Testis (tissue), 3 donors: ENCODE measurements around the gene ANAPC2. TPM values are rescaled to one million over a fixed set of nuclear protein-coding genes. Genes with fewer than 3 reads are reported as not detected.

ENCODE experiments used
- DNase-seq: peaks from one replicate; pipeline ENCODE4 v3.0.0-alpha.2; 2019
- H3K27ac ChIP-seq, 2 donors: fragments of 200-600 bp; sonication (generic); one replicate each; pipeline ENCODE4 v1.5.1; 2019
- H3K27me3 ChIP-seq: fragments of 200-600 bp; sonication (generic); one replicate; pipeline ENCODE4 v1.5.1; 2019
- H3K36me3 ChIP-seq: fragments of 200-600 bp; sonication (generic); one replicate; pipeline ENCODE4 v1.5.1; 2017; ENCODE audit warnings: low read depth; ENCODE audit errors: missing control alignments
- H3K4me1 ChIP-seq: fragments of 200-600 bp; sonication (generic); one replicate; pipeline ENCODE4 v1.5.1; 2019
- H3K4me3 ChIP-seq, 2 donors: fragments of 200-600 bp; sonication (generic); one replicate each; pipeline ENCODE4 v1.5.1; 2017 to 2019
- H3K9me3 ChIP-seq: fragments of 200-600 bp; sonication (generic); one replicate; pipeline ENCODE4 v1.5.1; 2017
- POLR2A ChIP-seq: fragments of 450-650 bp; IDR thresholded peaks from one replicate; pipeline ENCODE4 v1.6.1; 2017; ENCODE audit warnings: antibody characterized with exemption, mild to moderate bottlenecking, moderate library complexity
- WGBS, 2 donors: methylation state at CpG; one replicate each; pipeline ENCODE4 v1.1.5; 2018; 5-methylcytosine and 5-hydroxymethylcytosine counted together
- intact Hi-C: fragments of 100-400 bp; cut with DNase I; formaldehyde crosslinking; loops from one replicate; pipeline ENCODE4 v1.15.1; 2023; ENCODE audit warnings: low total_unique reads
- polyA plus RNA-seq: library from polyadenylated mRNA; stranded (reverse); fragments of 350-450 nt; fragmentation: Illumina TruSeq; extraction: RNeasy Lipid Tissue Mini Kit (QIAGEN cat#74804); gene quantifications from one replicate; pipeline ENCODE4 v1.2.3, GENCODE V29; 2014; ENCODE audit warnings: low read depth, low replicate concordance; ENCODE audit not compliant: insufficient read depth
- total RNA-seq, 2 donors: library from RNA; depleted of rRNA; stranded (reverse); fragments of >200 nt; gene quantifications; one replicate each; pipeline ENCODE4 v1.2.3, GENCODE V29; 2016
- TF ChIP-seq, protein P1 (sequence below), 3 experiments: fragments of 450-650 bp in 2 of 3; fragments of 200-600 bp in 1 of 3; sonication (generic) in 1 of 3; IDR thresholded peaks; one replicate each; pipeline ENCODE4 v1.5.1; 2016 to 2019; ENCODE audit warnings: antibody characterized with exemption in 3 of 3, mild to moderate bottlenecking in 2 of 3, moderate library complexity in 1 of 3

ANAPC2 gene
- total and polyA plus RNA-seq, 3 donors from 2014 or later: 80.6 to 98.5 (median 91.0) TPM

DNA sequence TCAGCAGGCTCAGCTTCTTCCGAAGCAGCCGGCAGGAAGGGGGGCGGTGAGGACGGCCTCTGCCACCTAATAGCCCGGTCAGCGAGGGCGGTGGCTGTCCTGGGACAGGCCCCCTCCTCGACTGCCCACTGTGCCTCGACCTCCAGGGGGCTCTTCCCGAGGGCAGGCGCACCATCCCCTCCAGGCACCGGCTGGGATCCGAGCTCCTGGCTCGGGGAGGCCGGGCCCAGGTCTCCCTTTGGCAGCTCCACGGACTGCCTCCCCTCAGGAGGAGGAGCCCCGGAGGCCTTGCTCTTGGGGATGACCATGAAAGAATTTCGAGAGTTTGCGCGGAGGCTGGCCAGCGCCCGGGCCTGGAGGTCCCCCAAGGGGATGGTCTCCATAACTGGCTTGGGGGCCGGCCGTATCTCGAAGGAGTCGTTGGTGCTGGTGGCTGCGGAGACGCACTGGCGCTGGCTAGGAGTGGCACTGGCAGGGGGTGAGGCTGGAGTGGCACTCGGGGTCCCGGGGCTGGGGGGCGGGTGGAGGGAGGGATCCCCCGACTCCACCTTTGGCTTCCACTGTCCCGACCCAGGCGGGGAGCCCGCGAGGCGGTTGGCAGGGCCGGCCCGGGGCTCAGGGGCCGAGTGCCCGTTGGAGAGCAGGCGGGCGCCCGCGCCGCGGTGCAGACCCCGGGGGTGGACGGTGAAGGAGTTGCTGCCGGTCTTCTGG lies 11.2 kb upstream of the ANAPC2 start:
- Histone ChIP-seq H3K4me3 (no peak overlapping the region), H3K27me3 (no peaks in the 10 kb centered on the region), H3K36me3 (no peaks in the 10 kb centered on the region), H3K9me3 (no peaks in the 10 kb centered on the region), H3K4me1 (peaks cover 46% of the 10 kb centered on the region), H3K27ac (no peak overlapping the region)
- TF ChIP-seq POLR2A: no peak
- TF ChIP-seq, protein P1, sequence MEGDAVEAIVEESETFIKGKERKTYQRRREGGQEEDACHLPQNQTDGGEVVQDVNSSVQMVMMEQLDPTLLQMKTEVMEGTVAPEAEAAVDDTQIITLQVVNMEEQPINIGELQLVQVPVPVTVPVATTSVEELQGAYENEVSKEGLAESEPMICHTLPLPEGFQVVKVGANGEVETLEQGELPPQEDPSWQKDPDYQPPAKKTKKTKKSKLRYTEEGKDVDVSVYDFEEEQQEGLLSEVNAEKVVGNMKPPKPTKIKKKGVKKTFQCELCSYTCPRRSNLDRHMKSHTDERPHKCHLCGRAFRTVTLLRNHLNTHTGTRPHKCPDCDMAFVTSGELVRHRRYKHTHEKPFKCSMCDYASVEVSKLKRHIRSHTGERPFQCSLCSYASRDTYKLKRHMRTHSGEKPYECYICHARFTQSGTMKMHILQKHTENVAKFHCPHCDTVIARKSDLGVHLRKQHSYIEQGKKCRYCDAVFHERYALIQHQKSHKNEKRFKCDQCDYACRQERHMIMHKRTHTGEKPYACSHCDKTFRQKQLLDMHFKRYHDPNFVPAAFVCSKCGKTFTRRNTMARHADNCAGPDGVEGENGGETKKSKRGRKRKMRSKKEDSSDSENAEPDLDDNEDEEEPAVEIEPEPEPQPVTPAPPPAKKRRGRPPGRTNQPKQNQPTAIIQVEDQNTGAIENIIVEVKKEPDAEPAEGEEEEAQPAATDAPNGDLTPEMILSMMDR (IDR thresholded peaks at IDR 0.05): no peak
- intact Hi-C loops: no loop called here
- WGBS, 2 donors: 2 to 8% methylated on average over 7 to 38 of the region's 51 CpGs
- no peak for DNase-seq

- Histone ChIP-seq H3K4me3 (no peak overlapping the region), H3K36me3 (no peaks in the 10 kb centered on the region), H3K9me3 (no peaks in the 10 kb centered on the region), H3K27ac (no peak overlapping the region), H3K27me3 (no peaks in the 10 kb centered on the region), H3K4me1 (peaks cover 40% of the 10 kb centered on the region)
- WGBS, 2 donors: 56% methylated on average over 11 of the region's 11 CpGs; no CpG with 5 or more reads in 1 of the 2 donors
- TF ChIP-seq, protein P1 (IDR thresholded peaks at IDR 0.05): no peak
- no peak for TF ChIP-seq POLR2A
- intact Hi-C loops: no loop called here
- no peak for DNase-seq
Measured at GRCh38 chr9:137198902-137199283, 10.5 kb upstream of the ANAPC2 start.

DNA sequence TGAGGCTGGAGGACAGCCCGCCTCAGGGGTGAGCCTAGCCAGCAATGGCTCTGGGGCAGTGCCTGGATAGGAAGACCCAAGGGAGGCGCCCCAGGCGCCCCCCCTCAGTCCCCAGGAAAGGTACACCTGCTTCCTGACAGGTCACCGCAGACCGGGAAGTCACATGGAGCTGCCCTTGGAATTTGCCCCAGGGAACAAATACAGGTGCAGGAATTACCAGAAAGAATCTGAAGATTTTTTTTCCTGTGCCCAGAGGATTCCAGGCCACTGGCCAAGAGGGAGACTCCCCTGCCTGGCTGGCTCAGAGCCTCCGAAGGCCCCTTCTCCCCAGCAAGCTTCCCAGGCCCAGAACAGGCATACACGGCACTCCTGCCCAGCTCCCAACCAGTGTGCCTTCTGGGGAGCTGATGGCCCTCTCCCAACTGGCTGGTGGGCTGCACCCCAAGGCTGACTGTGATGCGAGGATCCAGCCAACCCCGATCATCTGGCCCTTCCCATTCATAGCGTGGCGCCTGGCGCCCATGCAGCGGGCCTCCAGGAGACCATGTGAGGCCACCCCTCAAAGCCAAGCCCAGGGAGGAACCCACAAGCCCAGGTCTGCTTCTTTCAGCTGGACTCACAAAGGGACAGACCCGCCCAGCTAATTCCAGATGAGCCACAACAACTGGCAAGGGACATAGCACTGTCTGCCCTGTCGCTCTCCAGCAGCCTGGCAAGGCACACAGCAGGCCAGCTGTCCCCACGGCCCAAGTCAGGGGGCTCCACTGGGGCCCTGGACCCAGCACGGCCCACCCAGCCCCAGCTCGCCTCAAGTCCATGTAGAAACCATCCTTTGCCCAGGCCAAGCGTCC lies 9.9 kb upstream of the ANAPC2 start:
- peaks cover 36% of the 10 kb centered on the region for H3K4me1 ChIP-seq
- no peaks in the 10 kb centered on the region for H3K27me3 ChIP-seq
- no peaks in the 10 kb centered on the region for H3K36me3 ChIP-seq
- no peak for TF ChIP-seq POLR2A
- TF ChIP-seq, protein P1 (IDR thresholded peaks at IDR 0.05): no peak
- intact Hi-C loops: no loop called here
- H3K27ac ChIP-seq: no peak overlapping the region
- 70 to 84% methylated on average over 7 to 19 of the region's 19 CpGs for WGBS, 2 donors
- no peak for DNase-seq
- no peak overlapping the region for H3K4me3 ChIP-seq
- no peaks in the 10 kb centered on the region for H3K9me3 ChIP-seq

DNA sequence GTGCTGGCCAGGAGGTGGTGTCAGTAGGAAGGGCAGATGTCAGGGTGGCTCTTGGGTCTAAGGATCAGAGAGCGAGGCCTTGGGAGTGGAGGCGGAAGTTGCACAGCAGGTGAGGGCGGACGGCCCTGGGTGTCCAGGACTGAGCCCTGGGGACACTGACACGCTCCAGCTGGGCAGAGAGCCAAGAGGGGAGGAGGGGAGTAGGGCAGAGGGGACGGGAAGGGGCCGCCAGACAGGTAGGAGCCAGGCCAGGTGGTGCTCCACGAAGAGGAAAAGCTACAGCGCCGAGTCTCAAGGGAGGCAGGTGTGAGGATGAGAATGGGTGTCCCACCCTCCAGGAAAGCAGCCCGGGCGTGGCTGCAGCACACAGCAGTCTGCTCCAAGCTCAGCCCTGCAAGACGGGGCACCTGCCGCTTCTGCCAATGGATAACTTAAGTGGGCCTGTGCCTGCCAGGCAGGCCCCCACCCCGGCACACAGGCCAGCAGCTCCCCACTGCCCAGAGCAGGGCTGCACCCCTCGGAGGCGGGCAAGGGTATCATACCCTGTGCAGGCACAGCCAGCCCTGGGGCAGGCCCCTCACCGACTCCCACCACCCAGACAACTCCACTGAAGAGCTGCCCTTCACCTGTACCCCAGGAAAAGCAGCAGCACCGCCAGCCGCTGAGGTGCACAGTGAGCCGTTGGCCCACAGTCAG lies 7.3 kb upstream of the ANAPC2 start:
- no peak for DNase-seq
- Histone ChIP-seq H3K4me1 (peaks cover 24% of the 10 kb centered on the region), H3K36me3 (no peaks in the 10 kb centered on the region), H3K4me3 (no peak overlapping the region), H3K9me3 (no peaks in the 10 kb centered on the region), H3K27ac (no peak overlapping the region), H3K27me3 (no peaks in the 10 kb centered on the region)
- intact Hi-C loops: no loop called here
- TF ChIP-seq POLR2A: no peak
- TF ChIP-seq, protein P1 (IDR thresholded peaks at IDR 0.05): no peak
- 85 to 88% methylated on average over 19 to 21 of the region's 21 CpGs for WGBS, 2 donors
